SU-DHL-6 (cell line): ENCODE data around the gene ANKRD23.

ENCODE experiments used
- H2AFZ ChIP-seq: fragments of 200-600 bp; sonication (generic); 2 replicates; pipeline ENCODE4 v1.6.1; 2014; ENCODE audit warnings: low read depth, mild to moderate bottlenecking, moderate library complexity, mixed read lengths, antibody characterized with exemption, low read length; ENCODE audit not compliant: severe bottlenecking
- H3F3A ChIP-seq: fragments of 200-600 bp; shearing (Covaris generic); 2 replicates; pipeline ENCODE4 v1.6.0; 2016; ENCODE audit warnings: antibody characterized with exemption, mild to moderate bottlenecking; ENCODE audit not compliant: insufficient read depth
- H3K27ac ChIP-seq: fragments of 200-600 bp; sonication (generic); 2 replicates; pipeline ENCODE4 v1.5.1; 2016; ENCODE audit warnings: low read depth, mild to moderate bottlenecking, low read length, moderate library complexity, mixed read lengths
- H3K27me3 ChIP-seq: fragments of 200-600 bp; sonication (generic), shearing (Covaris generic); 2 replicates; pipeline ENCODE4 v1.6.0; 2014; ENCODE audit warnings: mild to moderate bottlenecking, low read length
- H3K36me3 ChIP-seq: fragments of 200-600 bp; sonication (generic); 2 replicates; pipeline ENCODE4 v1.6.1; 2014; ENCODE audit warnings: mild to moderate bottlenecking, low read length, mixed read lengths
- H3K4me2 ChIP-seq: fragments of 300-600, 200-600 bp; shearing (Covaris generic), sonication (generic); 2 replicates; pipeline ENCODE4 v1.6.0; 2014; ENCODE audit warnings: low read length, low read depth, mild to moderate bottlenecking; ENCODE audit not compliant: poor library complexity, severe bottlenecking
- H3K4me3 ChIP-seq: fragments of 200-600 bp; sonication (generic); 2 replicates; pipeline ENCODE4 v1.5.1; 2014; ENCODE audit warnings: antibody characterized with exemption, low read length, mild to moderate bottlenecking, mixed read lengths; ENCODE audit not compliant: insufficient read depth, poor library complexity, severe bottlenecking
- H3K79me2 ChIP-seq: fragments of 200-600 bp; sonication (generic); 2 replicates; pipeline ENCODE4 v1.6.1; 2014; ENCODE audit warnings: mild to moderate bottlenecking, low read length, moderate library complexity; ENCODE audit not compliant: insufficient read depth
- H3K9ac ChIP-seq: fragments of 200-600 bp; sonication (generic); 2 replicates; pipeline ENCODE4 v1.7.0; 2014; ENCODE audit warnings: mild to moderate bottlenecking, low read length
- H3K9me2 ChIP-seq: fragments of 200-600 bp; sonication (generic); replicated peaks from 2 replicates; pipeline ENCODE4 v1.6.1; 2014; ENCODE audit warnings: low read length; ENCODE audit not compliant: insufficient read depth
- H3K9me3 ChIP-seq: fragments of 200-600 bp; sonication (generic); 2 replicates; pipeline ENCODE4 v1.6.1; 2014; ENCODE audit warnings: low read length, mixed read lengths; ENCODE audit not compliant: insufficient read depth
- H4K20me1 ChIP-seq: fragments of 200-600 bp; sonication (generic); 2 replicates; pipeline ENCODE4 v1.6.1; 2014; ENCODE audit warnings: low read depth, mild to moderate bottlenecking, antibody characterized with exemption, low read length, moderate library complexity, mixed read lengths
- CTCF ChIP-seq: fragments of 200-600 bp; sonication (generic); IDR thresholded peaks from one replicate; pipeline ENCODE4 v1.5.1; 2017; ENCODE audit warnings: antibody characterized with exemption, mild to moderate bottlenecking, low read length, moderate library complexity; ENCODE audit not compliant: insufficient read depth, poor library complexity, severe bottlenecking
- EZH2phosphoT487 ChIP-seq: fragments of 200-600 bp; sonication (generic), shearing (Covaris generic); conservative IDR thresholded peaks from 2 replicates; pipeline ENCODE4 v1.6.1; 2018; ENCODE audit warnings: mild to moderate bottlenecking, antibody characterized with exemption, low read length, moderate library complexity, mixed read lengths

The ANKRD23 gene

DNA sequence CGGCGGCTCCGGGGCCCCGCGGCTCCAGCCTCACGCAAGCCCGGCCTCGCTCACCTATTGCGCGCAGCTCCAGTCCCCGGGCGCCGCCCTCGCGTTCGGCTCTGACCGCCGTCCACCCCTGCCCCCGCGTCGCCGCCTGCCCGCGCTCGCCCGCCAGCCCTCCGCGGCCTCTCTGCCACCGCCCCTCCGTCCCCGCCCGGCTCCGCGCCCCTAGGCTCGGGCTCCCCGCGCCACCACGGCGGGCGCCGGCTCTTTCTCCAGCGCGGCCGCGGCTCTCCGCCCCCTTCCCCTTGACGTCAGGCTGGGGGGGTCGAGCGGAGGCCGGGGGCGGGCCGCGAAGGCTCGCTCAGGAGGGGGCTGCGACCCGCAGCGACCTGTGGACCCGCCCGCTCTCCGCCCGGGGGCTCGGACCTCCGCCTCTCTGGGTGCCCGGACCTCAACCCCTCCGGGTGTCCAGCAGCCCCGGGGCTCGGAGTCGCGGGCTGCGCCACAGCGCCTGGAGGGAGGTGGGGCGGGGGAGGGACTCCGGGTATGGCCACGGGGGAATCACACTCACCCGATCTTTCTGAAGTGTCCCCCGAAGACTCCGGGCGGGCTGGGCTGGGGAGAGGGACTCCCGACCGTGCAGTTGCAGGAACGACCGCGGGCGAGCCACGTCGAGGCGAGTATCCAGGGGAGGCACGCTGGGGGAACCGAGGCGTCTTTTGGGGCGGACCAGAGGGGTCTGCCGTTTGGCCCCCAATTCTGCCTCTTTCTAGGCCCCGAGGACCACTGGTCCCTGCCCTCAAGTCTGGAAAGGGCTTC, 26.2 kb upstream of the ANKRD23 start, which contains the start of gene SEMA4C:
TSS of gene SEMA4C (minus strand) at position 259 of the 804 bp plus-strand sequence. CDS start 2,194 bp downstream, outside the sequence.
- Histone ChIP-seq H3K4me2 (peak within 1 kb of the TSS; percentile 63), H3K9ac (peak within 1 kb of the TSS; percentile 29; the same call in 1 of the 2 replicates), H3K27ac (no peak within 1 kb of the TSS), H3K9me2 (no peaks in the 10 kb centered on the region), H3K79me2 (no peaks in the 10 kb centered on the region), H4K20me1 (no peaks in the 10 kb centered on the region), H3F3A (no peaks in the 10 kb centered on the region), H3K36me3 (no peaks in the 10 kb centered on the region), H3K27me3 (no peaks in the 10 kb centered on the region), H2AFZ (no peak within 1 kb of the TSS), H3K4me3 (peak within 1 kb of the TSS; percentile 37), H3K9me3 (no peaks in the 10 kb centered on the region)
- TF ChIP-seq EZH2phosphoT487, result no peak
- no peak for TF ChIP-seq CTCF

DNA sequence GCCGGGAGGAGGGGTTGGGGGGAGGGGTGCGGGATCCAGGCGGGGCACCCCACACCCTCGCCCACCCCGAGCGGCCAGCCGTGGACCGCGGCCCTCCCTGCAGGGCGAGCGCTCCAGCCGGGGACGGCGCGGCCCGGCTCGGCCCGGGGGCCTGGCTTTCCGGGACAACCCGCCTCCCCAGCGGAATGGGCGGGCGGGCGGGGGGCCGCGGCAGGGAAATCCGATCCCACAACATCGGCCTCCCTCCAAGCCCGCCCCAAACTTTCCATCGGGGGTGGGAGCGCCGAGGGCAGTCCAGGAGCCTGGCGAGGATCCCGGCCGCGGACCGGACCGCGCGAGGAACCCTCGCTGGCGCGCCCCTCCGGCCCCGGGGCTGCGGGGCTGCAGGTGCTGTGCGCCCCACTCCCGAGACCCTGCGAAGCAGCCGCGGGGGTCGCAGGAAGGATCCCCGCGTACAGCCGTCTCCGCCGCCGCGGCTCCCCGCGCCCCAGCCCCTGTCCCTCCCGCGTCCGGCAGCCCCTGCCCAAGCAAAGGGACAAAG, 25.5 kb upstream of the ANKRD23 start:
- Histone ChIP-seq H3K27me3 (no peaks in the 10 kb centered on the region), H2AFZ (no peak overlapping the region), H3K4me2 (peak overlapping the region; percentile 63), H3K79me2 (no peaks in the 10 kb centered on the region), H3K27ac (no peak overlapping the region), H3K4me3 (peak overlapping the region; percentile 37), H3K9ac (peak overlapping the region; percentile 29; the same call in 1 of the 2 replicates), H3K9me3 (no peaks in the 10 kb centered on the region), H4K20me1 (no peaks in the 10 kb centered on the region), H3F3A (no peaks in the 10 kb centered on the region), H3K9me2 (no peaks in the 10 kb centered on the region), H3K36me3 (no peaks in the 10 kb centered on the region)
- TF ChIP-seq CTCF (no peak), EZH2phosphoT487 (no peak)

GRCh38 chr2:96868555-96869280, 24.9 kb upstream of the ANKRD23 start:
- peak; percentile 64 for TF ChIP-seq CTCF
- peak; percentile 94; the same call in 1 of the 2 replicates for TF ChIP-seq EZH2phosphoT487
- no peaks in the 10 kb centered on the region for H3K79me2 ChIP-seq
- H3K9me2 ChIP-seq, result no peaks in the 10 kb centered on the region
- no peak overlapping the region for H2AFZ ChIP-seq
- H3K4me2 ChIP-seq, result peak overlapping the region; percentile 63
- peak overlapping the region; percentile 29; the same call in 1 of the 2 replicates for H3K9ac ChIP-seq
- H3K27ac ChIP-seq, result no peak overlapping the region
- H3K36me3 ChIP-seq, result no peaks in the 10 kb centered on the region
- H3K9me3 ChIP-seq, result no peaks in the 10 kb centered on the region
- H3K27me3 ChIP-seq, result no peaks in the 10 kb centered on the region
- peak overlapping the region; percentile 37 for H3K4me3 ChIP-seq
- no peaks in the 10 kb centered on the region for H3F3A ChIP-seq
- H4K20me1 ChIP-seq, result no peaks in the 10 kb centered on the region
